K562 (cell line): ENCODE data around the gene TRA2B. TPM values are rescaled to one million over a fixed set of nuclear protein-coding genes. Genes with fewer than 3 reads are reported as not detected.

Experiments used
- ATAC-seq: fragments of 200-7000 bp; cut with Tn5 transposase; 3 replicates; pipeline ENCODE4 v1.9.1; 2020; ENCODE audit warnings: moderate library complexity
- BruUV-seq: library from RNA; stranded (reverse); fragments of 400-500 nt; replicated peaks from 2 replicates; lab custom pipeline; 2021; lab: Mats Ljungman, UMichigan
- CTCF ChIA-PET: fragments of 300-600 bp; formaldehyde crosslinking; extraction: SDS; loops from one replicate; lab custom pipeline; 2021; ENCODE audit warnings: low intra/inter-chr PET ratio; lab: Yijun Ruan, JAX
- POLR2A ChIA-PET: fragments of 300-600, 350-650 bp; sonication (Branson Sonifier 250); formaldehyde crosslinking; extraction: SDS; loops from one replicate; lab custom pipeline; 2021; ENCODE audit warnings: antibody characterized with exemption, inconsistent platforms; lab: Yijun Ruan, JAX
- DNase-seq, 4 experiments: peaks; one replicate each; pipeline versions ENCODE4 v3.0.0 to v3.0.0-alpha.2; 2011 to 2018; ENCODE audit warnings: low spot score in 3 of 4, mixed read lengths in 3 of 4; ENCODE audit errors: extremely low read depth in 1 of 4
- FAIRE-seq: peaks from 2 replicates; lab custom pipeline; 2011; peaks lifted over from hg19 to GRCh38; lab: Jason Lieb, UNC
- H2AFZ ChIP-seq: 2 replicates; pipeline ENCODE4 v1.6.0; 2011; ENCODE audit warnings: low read depth, low read length, control low read depth, inconsistent platforms
- H3K27ac ChIP-seq: fragments of 200-600 bp; 3 replicates; pipeline ENCODE4 v1.8.0; 2011; ENCODE audit warnings: low read depth, mild to moderate bottlenecking, control low read depth, inconsistent platforms, low read length, moderate library complexity, mixed read lengths; ENCODE audit errors: extremely low read depth
- H3K27me3 ChIP-seq, 2 experiments: fragments of 300-600 bp in 1 of 2; 2 replicates in 1 of 2; 3 replicates in 1 of 2; pipeline versions ENCODE4 v1.6.0 to v1.8.0; 2011; ENCODE audit warnings: inconsistent platforms in 2 of 2, low read length in 2 of 2, mild to moderate bottlenecking in 1 of 2, mixed read lengths in 1 of 2, moderate library complexity in 1 of 2; ENCODE audit not compliant: control insufficient read depth in 2 of 2, insufficient read depth in 2 of 2
- H3K36me3 ChIP-seq: fragments of 300-600 bp; 3 replicates; pipeline ENCODE4 v1.8.0; 2011; ENCODE audit warnings: mild to moderate bottlenecking, low read length, inconsistent platforms; ENCODE audit not compliant: control insufficient read depth, insufficient read depth
- H3K4me1 ChIP-seq, 2 experiments: fragments of 200-600 bp in 1 of 2; replicated peaks in 1 of 2; 2 replicates in 1 of 2; 3 replicates in 1 of 2; pipeline versions ENCODE4 v1.5.1 to v1.8.0; 2011; ENCODE audit warnings: inconsistent platforms in 2 of 2, low read length in 2 of 2, mild to moderate bottlenecking in 1 of 2, mixed read lengths in 1 of 2, moderate library complexity in 1 of 2; ENCODE audit not compliant: control insufficient read depth in 2 of 2, insufficient read depth in 2 of 2
- H3K4me2 ChIP-seq: 2 replicates; pipeline ENCODE4 v1.6.1; 2011; ENCODE audit warnings: low read length, control low read depth, inconsistent platforms, mixed read lengths; ENCODE audit not compliant: insufficient read depth
- H3K4me3 ChIP-seq: fragments of 200-600 bp; sonication (generic), shearing (Covaris generic); 2 replicates; pipeline ENCODE4 v1.5.1; 2016; ENCODE audit warnings: control low read depth, inconsistent platforms
- H3K79me2 ChIP-seq: fragments of 200-600 bp; 3 replicates; pipeline ENCODE4 v1.8.0; 2011; ENCODE audit warnings: low read length, inconsistent platforms; ENCODE audit not compliant: control insufficient read depth, insufficient read depth
- H3K9ac ChIP-seq, 2 experiments: 2 replicates each; pipeline versions ENCODE4 v1.6.0 to v1.6.1; 2011; ENCODE audit warnings: low read depth in 2 of 2, low read length in 2 of 2, control low read depth in 1 of 2, inconsistent platforms in 1 of 2, mild to moderate bottlenecking in 1 of 2, mixed read lengths in 1 of 2; ENCODE audit not compliant: insufficient read depth in 1 of 2
- H3K9me1 ChIP-seq: one replicate; pipeline ENCODE4 v1.6.0; 2011; ENCODE audit warnings: inconsistent platforms, mild to moderate bottlenecking, low read length, moderate library complexity; ENCODE audit not compliant: control insufficient read depth, insufficient read depth
- H3K9me3 ChIP-seq: replicated peaks from 2 replicates; pipeline ENCODE4 v1.5.1; 2011; ENCODE audit warnings: low read depth, low read length, inconsistent platforms; ENCODE audit not compliant: control insufficient read depth, insufficient read depth
- H4K20me1 ChIP-seq: replicated peaks from 2 replicates; pipeline ENCODE4 v1.6.1; 2011; ENCODE audit warnings: low read length, inconsistent platforms, mixed read lengths; ENCODE audit not compliant: control insufficient read depth, insufficient read depth
- CREM ChIP-seq: IDR thresholded peaks from 2 replicates; pipeline ENCODE4 v1.6.1; 2014; ENCODE audit warnings: antibody characterized with exemption, low read depth
- FOXP1 ChIP-seq: sonication (generic); formaldehyde crosslinking; IDR thresholded peaks from 2 replicates; pipeline ENCODE4 v1.8.0; 2022; ENCODE audit warnings: mild to moderate bottlenecking, missing genetic modification reagents
- GATA2 ChIP-seq: sonication (generic); formaldehyde crosslinking; IDR thresholded peaks from 2 replicates; pipeline ENCODE4 v1.4.0; 2020; ENCODE audit warnings: mild to moderate bottlenecking, missing genetic modification reagents
- MIER1 ChIP-seq: fragments of 450-650 bp; IDR thresholded peaks from 2 replicates; pipeline ENCODE4 v1.6.1; 2016; ENCODE audit warnings: antibody characterized with exemption, mild to moderate bottlenecking, low read depth
- ZC3H8 ChIP-seq: fragments of 450-650 bp; IDR thresholded peaks from 2 replicates; pipeline ENCODE4 v1.6.1; 2017
- ZNF121 ChIP-seq: sonication (generic); formaldehyde crosslinking; conservative IDR thresholded peaks from 2 replicates; pipeline ENCODE4 v1.8.0; 2022; ENCODE audit warnings: missing genetic modification reagents
- ZNF324 ChIP-seq: fragments of 250-450 bp; sonication (Bioruptor Pico); IDR thresholded peaks from 2 replicates; pipeline ENCODE4 v1.4.0; 2020; ENCODE audit warnings: mild to moderate bottlenecking
- WGBS: fragments of 100-300 bp; shearing (Covaris generic); methylation state at CpG from one replicate; pipeline ENCODE4 v1.1.6; 2016; ENCODE audit warnings: low coverage, mixed read lengths; ENCODE audit not compliant: insufficient coverage; ENCODE audit errors: missing lambda C conversion rate; 5-methylcytosine and 5-hydroxymethylcytosine counted together
- in situ Hi-C: fragments of 300-500 bp; cut with MboI; formaldehyde crosslinking; loops from 4 replicates; pipeline ENCODE4 v1.15.0; 2018; ENCODE audit warnings: inconsistent platforms, mixed read lengths
- intact Hi-C: fragments of 100-400 bp; cut with micrococcal nuclease; formaldehyde crosslinking; loops from 2 replicates; pipeline ENCODE4 v1.14.2; 2022
- polyA plus RNA-seq, 8 experiments: library from polyadenylated mRNA; depleted of rRNA in 4 of 8; stranded (reverse) in 5 of 8; unstranded in 3 of 8; fragments of >200 nt; fragmentation: Nextera tagmentation in 2 of 8; fragmentation: Illumina TruSeq in 1 of 8; extraction: Ambion mirVana in 2 of 8; extraction: Trizol in 1 of 8; gene quantifications; 2 replicates each; pipeline versions ENCODE4 v1.2.1 to v1.2.3, GENCODE V29; 2011 to 2014; ENCODE audit warnings: inconsistent platforms in 1 of 8, missing spikeins in 1 of 8
- total RNA-seq, 7 experiments: library from RNA; depleted of rRNA in 6 of 7; stranded (reverse); fragments of >200 nt in 6 of 7; fragmentation: Illumina TruSeq in 2 of 7; extraction: Trizol in 2 of 7; gene quantifications; 2 replicates each; pipeline versions ENCODE4 v1.2.1 to v1.2.3, GENCODE V29; 2011 to 2021; ENCODE audit warnings: low replicate concordance in 1 of 7

Gene TRA2B
- total and polyA plus RNA-seq, 9 of the 15 experiments (the other 6 are each of a cell fraction or from before 2014, with no cell fraction given): 105 to 411 (median 278) TPM

DNA sequence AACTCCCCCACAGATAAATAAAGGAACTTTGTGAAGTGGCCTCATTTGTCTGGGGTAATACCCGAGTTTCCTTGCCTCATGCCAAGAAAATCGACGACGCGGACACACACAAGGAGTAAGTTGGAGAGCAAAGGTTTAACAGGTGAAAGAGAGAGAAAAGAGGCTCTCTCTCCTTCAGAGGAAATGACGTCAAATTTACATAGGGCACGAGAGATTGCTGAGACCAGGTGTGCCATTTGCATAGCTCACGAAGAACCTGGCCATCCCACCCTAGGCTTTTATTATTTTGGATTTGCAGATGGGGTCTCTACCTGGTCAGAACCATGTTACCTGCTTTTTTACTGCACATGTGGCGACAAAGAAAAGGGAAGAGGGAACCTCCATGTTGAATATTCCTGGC, 63.7 kb downstream of the TRA2B start:
- POLR2A ChIA-PET: interaction anchor here (0.6 to 1.2 kb wide), 6 partner anchors 8 to 235 kb away, joined by 3 to 6 read pairs (median 3); no protein-coding TSS in a partner anchor
- Histone ChIP-seq H3K4me2 (no peak overlapping the region), H3K27ac (no peak overlapping the region), H3K4me3 (no peak overlapping the region), H2AFZ (0 out of 2 replicates have a peak overlapping the region, but pooled peaks have one; percentile 8), H3K9me1 (no peaks in the 10 kb centered on the region), H3K27me3 (0 out of 5 replicates have a peak, but pooled peaks cover 0 to 3% of the 10 kb centered on the region in 2 experiments), H3K36me3 (no peaks in the 10 kb centered on the region), H3K4me1 (no peaks in the 10 kb centered on the region; a peak in 2 of 5 replicates), H3K79me2 (no peaks in the 10 kb centered on the region), H3K9me3 (no peaks in the 10 kb centered on the region), H3K9ac (no peak overlapping the region), H4K20me1 (no peaks in the 10 kb centered on the region)
- WGBS: 38% methylated on average over 8 of the region's 9 CpGs
- DNase-seq: no peak
- BruUV-seq: no TSS peak
- CTCF ChIA-PET: no interaction called here
- no peak for ATAC-seq
- intact Hi-C loops (no loop called here), in situ Hi-C loops (no loop called here)
- TF ChIP-seq ZNF121: no peak
- TF ChIP-seq CREM: 0 out of 2 replicates have a peak, but pooled peaks have one; percentile 30
- FAIRE-seq: no peak

DNA sequence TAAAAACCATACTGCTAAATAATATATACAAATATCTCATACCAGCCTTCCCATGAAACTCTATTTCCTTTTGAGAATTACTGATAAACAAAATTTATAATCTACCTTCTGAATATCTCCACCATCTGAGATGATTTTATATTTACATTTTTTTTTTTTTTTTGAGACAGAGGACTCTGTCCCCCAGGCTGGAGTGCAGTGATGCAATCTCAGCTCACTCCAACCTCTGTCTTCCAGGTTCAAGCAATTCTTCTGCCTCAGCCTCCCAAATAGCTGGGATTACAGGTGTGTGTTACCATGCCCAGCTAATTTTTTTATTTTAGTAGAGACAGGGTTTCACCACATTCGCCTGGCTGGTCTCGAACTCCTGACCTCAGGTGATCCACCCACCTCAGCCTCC, 70.2 kb downstream of the TRA2B start:
- CTCF ChIA-PET: no interaction called here
- Histone ChIP-seq H3K9ac (no peak overlapping the region), H3K36me3 (no peaks in the 10 kb centered on the region), H4K20me1 (no peaks in the 10 kb centered on the region), H3K4me3 (no peak overlapping the region), H2AFZ (no peak overlapping the region), H3K27me3 (peaks cover 0 to 3% of the 10 kb centered on the region in 2 experiments; a peak in 1 of 5 replicates), H3K4me2 (no peak overlapping the region), H3K9me3 (no peaks in the 10 kb centered on the region), H3K27ac (no peak overlapping the region), H3K79me2 (no peaks in the 10 kb centered on the region), H3K9me1 (no peaks in the 10 kb centered on the region), H3K4me1 (no peaks in the 10 kb centered on the region; a peak in 1 of 5 replicates)
- in situ Hi-C loops (no loop called here), intact Hi-C loops (no loop called here)
- no TSS peak for BruUV-seq
- no peak for DNase-seq
- POLR2A ChIA-PET: interaction anchor here (0.6 to 1.4 kb wide), 2 partner anchors 9 kb away, joined by 3 to 4 read pairs; no protein-coding TSS in a partner anchor
- TF ChIP-seq FOXP1 (CRISPR knock-in tag): no peak
- TF ChIP-seq ZC3H8: no peak
- TF ChIP-seq ZNF324 (CRISPR knock-in tag): no peak
- no peak for TF ChIP-seq GATA2
- TF ChIP-seq MIER1: no peak
- no peak for ATAC-seq
- WGBS: 0% methylated on average over 2 of the region's 2 CpGs
- no peak for FAIRE-seq
